Heart left ventricle (tissue), 16 donors: ENCODE data around the gene FLNA. TPM values are rescaled to one million over a fixed set of nuclear protein-coding genes. Genes with fewer than 3 reads are reported as not detected.
A peak's percentile ranks its signal among the peaks of the same experiment; 100 is the strongest.

Experiments
- ATAC-seq, 4 donors: fragments of 200-7000 bp; cut with Tn5 transposase; one replicate each; pipeline ENCODE4 v1.9.1; 2020 to 2022; ENCODE audit warnings: moderate library complexity in 4 of 4, mild to moderate bottlenecking in 3 of 4, moderate number of reproducible peaks in 1 of 4
- DNase-seq, 5 donors: peaks; one replicate each; pipeline ENCODE4 v3.0.0-alpha.2; 2020
- H3K27ac ChIP-seq, 12 donors: fragments of 200-600 bp; sonication (generic) in 4 of 12; one replicate each; pipeline versions ENCODE4 v1.5.0 to v1.8.0; 2016 to 2022; ENCODE audit warnings: mild to moderate bottlenecking in 2 of 12
- H3K27me3 ChIP-seq, 9 donors: fragments of 200-600 bp; sonication (generic) in 2 of 9; one replicate each; pipeline versions ENCODE4 v1.5.1 to v1.8.0; 2016 to 2022; ENCODE audit warnings: mild to moderate bottlenecking in 3 of 9
- H3K36me3 ChIP-seq, 9 donors: fragments of 200-600 bp; sonication (generic) in 2 of 9; one replicate each; pipeline versions ENCODE4 v1.5.0 to v1.8.0; 2018 to 2022; ENCODE audit warnings: mild to moderate bottlenecking in 2 of 9
- H3K4me1 ChIP-seq, 12 donors: fragments of 200-600 bp; sonication (generic) in 4 of 12; one replicate each; pipeline versions ENCODE4 v1.5.0 to v1.8.0; 2016 to 2022; ENCODE audit warnings: mild to moderate bottlenecking in 3 of 12
- H3K4me3 ChIP-seq, 12 donors: fragments of 200-600 bp; sonication (generic) in 4 of 12; one replicate each; pipeline versions ENCODE4 v1.5.0 to v1.8.0; 2017 to 2022; ENCODE audit warnings: mild to moderate bottlenecking in 9 of 12, moderate library complexity in 4 of 12
- H3K9me3 ChIP-seq, 12 donors: fragments of 200-600 bp; sonication (generic) in 4 of 12; one replicate each; pipeline versions ENCODE4 v1.5.0 to v1.8.0; 2016 to 2022; ENCODE audit warnings: mild to moderate bottlenecking in 1 of 12
- POLR2A ChIP-seq, 2 donors: fragments of 450-650 bp; IDR thresholded peaks; one replicate each; pipeline ENCODE4 v1.6.1; 2017; ENCODE audit warnings: antibody characterized with exemption in 2 of 2, mild to moderate bottlenecking in 2 of 2, moderate library complexity in 2 of 2
- WGBS, 4 donors: extraction: QIAGEN DNeasy Blood & Tissue Kit in 2 of 4; methylation state at CpG; one replicate each; pipeline versions ENCODE4 v1.1.5 to v1.1.7; 2013 to 2018; 5-methylcytosine and 5-hydroxymethylcytosine counted together
- intact Hi-C, 10 donors: fragments of 100-400 bp; cut with DNase I; formaldehyde crosslinking; loops; one replicate each; pipeline versions ENCODE4 v1.11.1 to v1.14.2; 2022
- polyA plus RNA-seq, 2 donors: library from polyadenylated mRNA; stranded (reverse); fragments of 200-250 nt; gene quantifications; one replicate each; pipeline ENCODE4 v1.2.3, GENCODE V29; 2013
- total RNA-seq, 9 donors: library from RNA; depleted of rRNA in 2 of 9; stranded (reverse); fragments of >200 nt in 2 of 9; fragmentation: NEBNext Ultra II Directional in 3 of 9; extraction: Animal tissue kit (Norgen Biotek cat#: 25700) in 3 of 9; gene quantifications; one replicate each; pipeline versions ENCODE4 v1.1.0 to v1.2.4, GENCODE V29; 2016 to 2023
- TF ChIP-seq, protein P1 (sequence below), 12 donors: fragments of 200-600 bp; sonication (generic) in 4 of 12; IDR thresholded peaks; one replicate each; pipeline versions ENCODE4 v1.5.0 to v1.8.0; 2018 to 2022; ENCODE audit warnings: antibody characterized with exemption in 12 of 12, mild to moderate bottlenecking in 5 of 12
- donor health status: ischemic (EF 13 %, LVEDD 7.1; RV severe dilation, severe dysfunction).
- donor health status: healthy with polysubstance abuse.
- donor health status: DM: no; HTN: yes; CAD: no.
- donor health status: DM: no; HTN: no; CAD: no.
- donor health status: ischemic (EF 25% LVEDD 6.9; RV normal size, moderate dysfunction).
- donor health status: ischemic (EF 25% LVEDD 5.7; RV mildly dilated, moderate dysfunction).
- donor health status: healthy.
- donor health status: DM: yes; HTN: yes; CAD: no.
- donor health status: ischemic (EF 35%, LVEDD 5.7; RV mildly dilated, moderate dysfunction).
- donor health status: nonischemic (EF 11% LVEDD 7.7; RV severe dilation, severe dysfunction).
- donor health status: DM: yes; HTN: yes; CAD: no.
- donor health status: PGD.
- donor health status: ischemic (EF 29% LVEDD 5.4; RV normal size, mild dysfunction).
- donor health status: nonischemic (EF 23%, LVEDD 6.1; RV moderate dilation, normal function).

FLNA gene
- total and polyA plus RNA-seq, 11 donors: 155 to 465 (median 234) TPM

DNA sequence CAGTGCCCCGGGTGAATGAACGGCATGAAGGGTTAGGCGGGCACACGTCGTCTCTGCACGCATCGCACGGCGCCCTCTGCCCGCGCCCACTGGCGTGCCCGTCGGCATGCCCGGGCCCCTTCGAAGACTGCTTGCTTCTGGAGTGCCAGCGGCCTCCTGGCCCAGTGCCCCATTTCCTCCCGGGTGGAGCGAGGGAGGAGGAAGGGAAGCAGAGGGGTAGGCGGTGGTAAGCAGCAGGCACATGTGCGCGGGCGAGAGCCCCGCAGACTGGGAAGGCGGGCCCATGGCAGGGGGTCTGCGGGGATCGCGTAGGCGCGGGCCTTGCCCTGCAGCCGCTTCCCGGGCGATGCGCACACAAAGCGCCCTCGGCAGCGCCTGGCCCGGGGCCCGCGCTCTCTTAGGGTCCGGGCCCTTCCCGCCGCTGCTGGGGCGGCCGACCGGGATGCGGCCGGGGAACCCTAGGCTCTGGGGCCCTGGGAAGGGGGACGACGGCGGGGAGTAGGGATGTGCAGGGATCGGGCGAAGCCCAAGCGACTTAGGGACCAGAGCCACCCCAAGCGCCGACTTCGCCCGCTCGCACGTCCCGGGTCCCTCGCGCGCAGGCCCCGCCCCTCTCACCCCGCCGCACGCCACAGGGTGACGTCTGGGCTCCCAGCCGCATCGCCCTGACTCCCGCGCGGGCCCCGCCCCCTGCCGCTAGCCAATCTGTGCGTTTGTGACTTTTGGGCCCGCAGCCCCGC, 3.8 kb upstream of the FLNA start:
- Histone ChIP-seq H3K4me1 (peaks cover 0 to 35% (median 17%) of the 10 kb centered on the region in 12 donors), H3K36me3 (peaks cover 0 to 18% (median 5%) of the 10 kb centered on the region in 9 donors), H3K9me3 (peaks cover 0 to 8% (median 0%) of the 10 kb centered on the region in 12 donors), H3K27me3 (no peaks in the 10 kb centered on the region), H3K27ac (peak overlapping the region; percentile 86 to 97 (median 92)), H3K4me3 (peak overlapping the region in 11 of 12 donors; percentile 35 to 62 (median 56))
- 1 to 59% (median 14%) methylated on average over 57 to 79 of the region's 79 CpGs for WGBS, 4 donors
- peak; percentile 55 to 73 (median 64) for DNase-seq
- TF ChIP-seq, protein P1, sequence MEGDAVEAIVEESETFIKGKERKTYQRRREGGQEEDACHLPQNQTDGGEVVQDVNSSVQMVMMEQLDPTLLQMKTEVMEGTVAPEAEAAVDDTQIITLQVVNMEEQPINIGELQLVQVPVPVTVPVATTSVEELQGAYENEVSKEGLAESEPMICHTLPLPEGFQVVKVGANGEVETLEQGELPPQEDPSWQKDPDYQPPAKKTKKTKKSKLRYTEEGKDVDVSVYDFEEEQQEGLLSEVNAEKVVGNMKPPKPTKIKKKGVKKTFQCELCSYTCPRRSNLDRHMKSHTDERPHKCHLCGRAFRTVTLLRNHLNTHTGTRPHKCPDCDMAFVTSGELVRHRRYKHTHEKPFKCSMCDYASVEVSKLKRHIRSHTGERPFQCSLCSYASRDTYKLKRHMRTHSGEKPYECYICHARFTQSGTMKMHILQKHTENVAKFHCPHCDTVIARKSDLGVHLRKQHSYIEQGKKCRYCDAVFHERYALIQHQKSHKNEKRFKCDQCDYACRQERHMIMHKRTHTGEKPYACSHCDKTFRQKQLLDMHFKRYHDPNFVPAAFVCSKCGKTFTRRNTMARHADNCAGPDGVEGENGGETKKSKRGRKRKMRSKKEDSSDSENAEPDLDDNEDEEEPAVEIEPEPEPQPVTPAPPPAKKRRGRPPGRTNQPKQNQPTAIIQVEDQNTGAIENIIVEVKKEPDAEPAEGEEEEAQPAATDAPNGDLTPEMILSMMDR (IDR thresholded peaks at IDR 0.05): no peak
- TF ChIP-seq POLR2A (IDR thresholded peaks at IDR 0.05): peak in 1 of 2 donors; percentile 75
- peak in 2 of 4 donors; percentile 3 to 7 for ATAC-seq
- intact Hi-C loops: loop anchor here in 2 of 10 donors (5.0 to 10.0 kb wide), 2 partner anchors 57 to 149 kb away; partner anchors contain the start of gene GDI1 (in 1 of the 2)

DNA sequence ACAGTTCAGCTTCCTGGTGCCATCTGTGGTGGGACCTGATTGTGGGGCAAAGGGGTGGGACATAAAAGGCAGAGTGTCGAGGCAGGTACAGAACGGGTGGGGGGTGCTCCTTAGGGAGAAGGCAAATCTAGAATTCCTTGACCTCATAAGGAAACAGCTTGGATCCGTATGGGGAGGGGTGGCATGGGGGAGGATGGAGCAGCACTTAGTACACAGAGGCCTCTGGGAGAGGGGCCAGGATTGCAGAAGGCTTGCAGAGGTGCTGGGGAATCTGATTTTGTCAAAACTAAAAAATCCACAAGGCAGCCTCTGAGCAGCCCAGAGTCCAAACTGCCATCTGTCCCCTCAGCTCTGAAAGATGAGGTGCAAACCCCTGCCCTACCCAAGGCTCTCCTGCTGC, 2.3 kb upstream of the FLNA start:
- Histone ChIP-seq H3K9me3 (peaks cover 0 to 8% (median 0%) of the 10 kb centered on the region in 12 donors), H3K4me1 (peaks cover 0 to 50% (median 20%) of the 10 kb centered on the region in 12 donors), H3K36me3 (peaks cover 0 to 12% (median 5%) of the 10 kb centered on the region in 9 donors), H3K27me3 (no peaks in the 10 kb centered on the region), H3K27ac (peak overlapping the region in 1 of 12 donors; percentile 97), H3K4me3 (no peak overlapping the region)
- WGBS, 4 donors: 76 to 85% (median 81%) methylated on average over 3 of the region's 3 CpGs
- DNase-seq (no peak), ATAC-seq (no peak)
- intact Hi-C loops: loop anchor here in 2 of 10 donors (5.0 to 10.0 kb wide), 2 partner anchors 58 to 151 kb away; partner anchors contain the start of gene GDI1 (in 1 of the 2)
- no peak for TF ChIP-seq POLR2A (IDR thresholded peaks at IDR 0.05)
- TF ChIP-seq, protein P1 (IDR thresholded peaks at IDR 0.05): no peak

DNA sequence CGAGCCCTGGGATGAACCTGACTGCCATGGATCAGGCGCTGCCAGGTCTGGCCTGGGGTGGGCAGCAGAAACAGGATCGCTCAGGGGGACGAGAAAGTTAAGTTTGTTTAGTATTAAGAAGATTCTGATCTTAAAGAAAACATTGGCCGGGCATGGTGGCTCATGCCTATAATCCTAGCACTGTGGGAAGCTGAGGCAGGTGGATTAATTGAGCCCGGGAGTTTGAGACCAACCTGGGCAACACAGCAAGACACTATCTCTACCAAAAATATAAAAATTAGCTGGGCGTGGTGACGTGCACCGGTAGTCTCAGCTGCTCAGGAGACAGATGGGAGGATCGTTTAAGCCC, 696 bp upstream of the FLNA start:
- Histone ChIP-seq H3K4me1 (peaks cover 0 to 43% (median 14%) of the 10 kb centered on the region in 12 donors), H3K36me3 (no peaks in the 10 kb centered on the region), H3K4me3 (peak overlapping the region in 6 of 12 donors; percentile 43 to 99 (median 78)), H3K9me3 (peaks cover 0 to 8% (median 0%) of the 10 kb centered on the region in 12 donors), H3K27ac (peak overlapping the region in 10 of 12 donors; percentile 29 to 99 (median 62)), H3K27me3 (no peaks in the 10 kb centered on the region)
- no peak for ATAC-seq
- intact Hi-C loops: loop anchor here in 2 of 10 donors (5.0 to 10.0 kb wide), 2 partner anchors 60 to 152 kb away; partner anchors contain the start of gene GDI1 (in 1 of the 2)
- no peak for DNase-seq
- TF ChIP-seq, protein P1 (IDR thresholded peaks at IDR 0.05): no peak
- TF ChIP-seq POLR2A (IDR thresholded peaks at IDR 0.05): no peak
- WGBS, 4 donors: 71 to 88% (median 80%) methylated on average over 10 of the region's 10 CpGs
